ENCODE data around the gene ZNF181.

The ZNF181 gene

GRCh38 chr19:34759218-34759917 is 25.3 kb downstream of the ZNF181 start:
- DNase-seq: no peak

GRCh38 chr19:34766386-34766785 is 32.3 kb downstream of the ZNF181 start:
- DNase-seq: no peak

GRCh38 chr19:34767951-34768350 is 33.9 kb downstream of the ZNF181 start:
- DNase-seq: no peak

- peak; percentile 85 to 96 for DNase-seq
Measured at GRCh38 chr19:34772697-34773554, 38.9 kb downstream of the ZNF181 start, which contains the start of gene ZNF599. ZNF599 (minus strand) TSS chr19:34773215; CDS start chr19:34772841, 374 bp downstream.

- DNase-seq: no peak
Measured at GRCh38 chr19:34773555-34773864, 39.5 kb downstream of the ZNF181 start.

- DNase-seq: no peak
Measured at GRCh38 chr19:34774857-34775256, 40.8 kb downstream of the ZNF181 start.

GRCh38 chr19:34778342-34778741 is 44.3 kb downstream of the ZNF181 start:
- no peak for DNase-seq

GRCh38 chr19:34779652-34780051 is 45.6 kb downstream of the ZNF181 start:
- no peak for DNase-seq

GRCh38 chr19:34786236-34786635 is 52.2 kb downstream of the ZNF181 start:
- no peak for DNase-seq

- DNase-seq: no peak
Measured at GRCh38 chr19:34787059-34787824, 53.2 kb downstream of the ZNF181 start.

GRCh38 chr19:34788074-34788473 is 54.0 kb downstream of the ZNF181 start:
- no peak for DNase-seq

GRCh38 chr19:34793565-34793964 is 59.5 kb downstream of the ZNF181 start:
- no peak for DNase-seq

- DNase-seq: no peak
Measured at GRCh38 chr19:34794066-34794960, 60.3 kb downstream of the ZNF181 start.

Data from inflammatory macrophage treated with lipopolysaccharide for 1 hour (primary cell).